Psoas muscle (tissue), 8 donors: ENCODE measurements around the gene MAB21L3. TPM values are rescaled to one million over a fixed set of nuclear protein-coding genes. Genes with fewer than 3 reads are reported as not detected.

Source experiments
- ATAC-seq, 4 donors: fragments of 200-7000 bp; cut with Tn5 transposase; one replicate each; pipeline ENCODE4 v1.9.1; 2020; ENCODE audit warnings: moderate library complexity in 3 of 4, mild to moderate bottlenecking in 2 of 4
- DNase-seq, 2 donors: peaks; one replicate each; pipeline ENCODE4 v3.0.0-alpha.2; 2020
- H3K27ac ChIP-seq: fragments of 200-600 bp; one replicate; pipeline ENCODE4 v1.8.0; 2022
- H3K27me3 ChIP-seq, 3 donors: fragments of 200-600 bp in 1 of 3; one replicate each; pipeline versions ENCODE4 v1.6.1 to v1.8.0; 2013 to 2022; ENCODE audit warnings: low read length in 2 of 3, mild to moderate bottlenecking in 2 of 3, moderate library complexity in 1 of 3; ENCODE audit not compliant: insufficient read depth in 3 of 3
- H3K36me3 ChIP-seq, 2 donors: fragments of 200-600 bp in 1 of 2; one replicate each; pipeline versions ENCODE4 v1.6.1 to v1.8.0; 2013 to 2022; ENCODE audit warnings: low read depth in 1 of 2, mild to moderate bottlenecking in 1 of 2, moderate library complexity in 1 of 2; ENCODE audit not compliant: insufficient read depth in 1 of 2
- H3K4me1 ChIP-seq: fragments of 200-600 bp; one replicate; pipeline ENCODE4 v1.8.0; 2022
- H3K4me3 ChIP-seq: fragments of 200-600 bp; one replicate; pipeline ENCODE4 v1.8.0; 2022; ENCODE audit warnings: mild to moderate bottlenecking
- H3K9me3 ChIP-seq: fragments of 200-600 bp; one replicate; pipeline ENCODE4 v1.8.0; 2022
- CTCF ChIP-seq: fragments of 200-600 bp; IDR thresholded peaks from one replicate; pipeline ENCODE4 v1.8.0; 2022; ENCODE audit warnings: antibody characterized with exemption
- WGBS, 3 donors: extraction: QIAGEN DNeasy Blood & Tissue Kit; methylation state at CpG; one replicate each; pipeline versions ENCODE4 v1.1.6 to v1.1.7; 2013; 5-methylcytosine and 5-hydroxymethylcytosine counted together
- intact Hi-C, 2 donors: fragments of 100-400 bp; cut with DNase I; formaldehyde crosslinking; loops; one replicate each; pipeline versions ENCODE4 v1.11.0 to v1.14.2; 2022
- polyA plus RNA-seq, 3 donors: library from polyadenylated mRNA; stranded (reverse); fragments of 200-250 nt; gene quantifications; one replicate each; pipeline ENCODE4 v1.2.3, GENCODE V29; 2013
- total RNA-seq, 4 donors: library from RNA; stranded (reverse); fragmentation: NEBNext Ultra II Directional in 2 of 4; extraction: Animal tissue kit (Norgen Biotek cat#: 25700) in 2 of 4; gene quantifications; one replicate each; pipeline versions ENCODE4 v1.2.1 to v1.2.4, GENCODE V29; 2021 to 2023
- donor health status: healthy with polysubstance abuse.
- donor health status: DM: no; HTN: no; CAD: no; lungs with moderate emphysema.
- donor health status: Bipolar disorder and iron deficiency.
- donor health status: healthy.
- donor health status: DM: yes; HTN: yes; CAD: no.
- donor health status: DM: no; HTN: no; CAD: no.
- donor health status: DM: no; HTN: no; CAD: no.
- donor health status: DM: yes; HTN: yes; CAD: no.

The MAB21L3 gene
- total and polyA plus RNA-seq, 7 donors: 0.04 TPM; not detected in 6

GRCh38 chr1:116096013-116096618 lies 15.1 kb upstream of the MAB21L3 start:
- Histone ChIP-seq H3K36me3 (no peaks in the 10 kb centered on the region), H3K4me3 (no peak overlapping the region), H3K27ac (no peak overlapping the region), H3K27me3 (peaks cover 0 to 3% (median 2%) of the 10 kb centered on the region in 3 donors), H3K9me3 (peaks cover 18% of the 10 kb centered on the region), H3K4me1 (no peaks in the 10 kb centered on the region)
- no peak for ATAC-seq
- DNase-seq: no peak
- intact Hi-C loops: no loop called here
- TF ChIP-seq CTCF: no peak
- 61 to 75% (median 71%) methylated on average over 1 of the region's 1 CpG for WGBS, 3 donors

GRCh38 chr1:116097626-116098025 lies 13.6 kb upstream of the MAB21L3 start:
- Histone ChIP-seq H3K27me3 (peaks cover 0 to 3% (median 0%) of the 10 kb centered on the region in 3 donors), H3K36me3 (no peaks in the 10 kb centered on the region), H3K27ac (no peak overlapping the region), H3K4me1 (no peaks in the 10 kb centered on the region), H3K9me3 (peaks cover 18% of the 10 kb centered on the region), H3K4me3 (no peak overlapping the region)
- intact Hi-C loops: no loop called here
- TF ChIP-seq CTCF: no peak
- ATAC-seq: no peak
- 87 to 100% (median 91%) methylated on average over 1 of the region's 1 CpG for WGBS, 3 donors
- no peak for DNase-seq

- H3K27ac ChIP-seq: no peak overlapping the region
- DNase-seq (no peak), ATAC-seq (no peak)
- H3K4me1 ChIP-seq: no peaks in the 10 kb centered on the region
- TF ChIP-seq CTCF: no peak
- no peak overlapping the region for H3K4me3 ChIP-seq
- H3K27me3 ChIP-seq: no peaks in the 10 kb centered on the region
- WGBS, 3 donors: 89 to 91% (median 89%) methylated on average over 4 of the region's 4 CpGs
- H3K36me3 ChIP-seq: no peaks in the 10 kb centered on the region
- H3K9me3 ChIP-seq: peaks cover 17% of the 10 kb centered on the region
- intact Hi-C loops: no loop called here
Measured at GRCh38 chr1:116099379-116099778, 11.8 kb upstream of the MAB21L3 start.

- peaks cover 11% of the 10 kb centered on the region for H3K9me3 ChIP-seq
- no peak for TF ChIP-seq CTCF
- ATAC-seq (no peak), DNase-seq (no peak)
- no peak overlapping the region for H3K4me3 ChIP-seq
- H3K27ac ChIP-seq: no peak overlapping the region
- WGBS, 3 donors: 91 to 96% (median 92%) methylated on average over 2 of the region's 2 CpGs
- no peaks in the 10 kb centered on the region for H3K4me1 ChIP-seq
- intact Hi-C loops: no loop called here
- no peaks in the 10 kb centered on the region for H3K36me3 ChIP-seq
- no peaks in the 10 kb centered on the region for H3K27me3 ChIP-seq
Measured at GRCh38 chr1:116099919-116100318, 11.3 kb upstream of the MAB21L3 start.

- Histone ChIP-seq H3K36me3 (no peaks in the 10 kb centered on the region), H3K27me3 (no peaks in the 10 kb centered on the region), H3K4me1 (no peaks in the 10 kb centered on the region), H3K27ac (no peak overlapping the region), H3K9me3 (no peaks in the 10 kb centered on the region), H3K4me3 (no peak overlapping the region)
- ATAC-seq: no peak
- 67 to 78% (median 76%) methylated on average over 3 of the region's 3 CpGs for WGBS, 3 donors
- TF ChIP-seq CTCF: no peak
- intact Hi-C loops: no loop called here
- no peak for DNase-seq
Measured at GRCh38 chr1:116104667-116105066, 6.5 kb upstream of the MAB21L3 start.
